GM12878 (cell line): ENCODE data around the gene GALNTL6. TPM values are rescaled to one million over a fixed set of nuclear protein-coding genes. Genes with fewer than 3 reads are reported as not detected.
A peak's percentile ranks its signal among the peaks of the same experiment; 100 is the strongest.

Experiments used
- ATAC-seq: fragments of 200-7000 bp; cut with Tn5 transposase; 3 replicates; pipeline ENCODE4 v1.9.1; 2020; ENCODE audit warnings: mild to moderate bottlenecking, moderate library complexity
- BruUV-seq: library from RNA; stranded (reverse); fragments of 400-500 nt; replicated peaks from 2 replicates; lab custom pipeline; 2021; lab: Mats Ljungman, UMichigan
- CTCF ChIA-PET: fragments of 300-600 bp; sonication (Branson Sonifier 250); formaldehyde crosslinking; extraction: SDS; loops from one replicate; lab custom pipeline; 2021; ENCODE audit warnings: inconsistent platforms; lab: Yijun Ruan, JAX
- POLR2A ChIA-PET: fragments of 350-600 bp; formaldehyde crosslinking; extraction: SDS; loops from one replicate; lab custom pipeline; 2021; ENCODE audit warnings: inconsistent platforms; lab: Charles Lee
- RAD21 ChIA-PET: fragments of 300-600 bp; sonication (Branson Sonifier 250); formaldehyde crosslinking; loops from one replicate; lab custom pipeline; 2023; ENCODE audit warnings: antibody characterized with exemption; ENCODE audit not compliant: unreplicated experiment; lab: Charles Lee
- SMC1A ChIA-PET: fragments of 300-600 bp; sonication (Branson Sonifier 250); formaldehyde crosslinking; loops from one replicate; lab custom pipeline; 2023; ENCODE audit not compliant: unreplicated experiment, uncharacterized antibody; lab: Charles Lee
- DNase-seq: peaks from one replicate; pipeline ENCODE4 v3.0.0-alpha.2; 2011; ENCODE audit warnings: low read depth, low spot score
- FAIRE-seq: peaks from 3 replicates; lab custom pipeline; 2011; peaks lifted over from hg19 to GRCh38; lab: Jason Lieb, UNC
- H2AFZ ChIP-seq: 2 replicates; pipeline ENCODE4 v1.6.0; 2011; ENCODE audit warnings: low read depth, low read length, control low read depth; ENCODE audit not compliant: control insufficient read depth
- H3K27ac ChIP-seq: 2 replicates; pipeline ENCODE4 v1.5.1; 2011; ENCODE audit warnings: control low read depth; ENCODE audit not compliant: control insufficient read depth, insufficient read depth
- H3K27me3 ChIP-seq, 2 experiments: replicated peaks in 1 of 2; 2 replicates each; pipeline versions ENCODE4 v1.6.0 to v1.6.1; 2011; ENCODE audit warnings: low read length in 1 of 2; ENCODE audit not compliant: control insufficient read depth in 2 of 2, insufficient read depth in 2 of 2
- H3K36me3 ChIP-seq, 2 experiments: 2 replicates each; pipeline ENCODE4 v1.5.1; 2011; ENCODE audit warnings: low read length in 1 of 2; ENCODE audit not compliant: control insufficient read depth in 2 of 2, insufficient read depth in 2 of 2
- H3K4me1 ChIP-seq: 2 replicates; pipeline ENCODE4 v1.6.1; 2011; ENCODE audit warnings: mild to moderate bottlenecking, low read length, moderate library complexity, mixed read lengths; ENCODE audit not compliant: control insufficient read depth, insufficient read depth
- H3K4me2 ChIP-seq: 2 replicates; pipeline ENCODE4 v1.6.0; 2011; ENCODE audit warnings: control low read depth; ENCODE audit not compliant: control insufficient read depth, insufficient read depth
- H3K4me3 ChIP-seq: fragments of 200-600 bp; sonication (generic); 2 replicates; pipeline ENCODE4 v1.5.1; 2016
- H3K79me2 ChIP-seq: 2 replicates; pipeline ENCODE4 v1.6.0; 2011; ENCODE audit warnings: low read length; ENCODE audit not compliant: control insufficient read depth, insufficient read depth
- H3K9ac ChIP-seq: 2 replicates; pipeline ENCODE4 v1.8.0; 2011; ENCODE audit warnings: low read length, control low read depth, mixed read lengths; ENCODE audit not compliant: control insufficient read depth, insufficient read depth
- H3K9me3 ChIP-seq: replicated peaks from 3 replicates; pipeline ENCODE4 v1.5.1; 2011; ENCODE audit warnings: mild to moderate bottlenecking, low read length; ENCODE audit not compliant: control insufficient read depth, insufficient read depth
- H4K20me1 ChIP-seq: 2 replicates; pipeline ENCODE4 v1.6.0; 2011; ENCODE audit not compliant: control insufficient read depth, insufficient read depth
- BACH1 ChIP-seq: fragments of 450-650 bp; IDR thresholded peaks from 2 replicates; pipeline ENCODE4 v1.6.1; 2017; ENCODE audit warnings: mild to moderate bottlenecking, borderline replicate concordance
- CREB1 ChIP-seq: IDR thresholded peaks from 2 replicates; pipeline ENCODE4 v1.6.1; 2012; ENCODE audit warnings: low read depth, mild to moderate bottlenecking, inconsistent platforms
- ESRRA ChIP-seq: IDR thresholded peaks from 2 replicates; pipeline ENCODE4 v1.6.1; 2012; ENCODE audit warnings: mild to moderate bottlenecking, low read length, improper control_type of control experiment
- EZH2 ChIP-seq: IDR thresholded peaks from 2 replicates; pipeline ENCODE4 v1.6.1; 2012; ENCODE audit warnings: low read depth, mild to moderate bottlenecking, control low read depth, inconsistent platforms, low read length, borderline replicate concordance; ENCODE audit not compliant: control insufficient read depth
- FOXM1 ChIP-seq: IDR thresholded peaks from 2 replicates; pipeline ENCODE4 v1.6.1; 2012; ENCODE audit warnings: low read depth, mild to moderate bottlenecking, inconsistent platforms, low read length, moderate library complexity
- MEF2A ChIP-seq: IDR thresholded peaks from 2 replicates; pipeline ENCODE4 v1.6.1; 2011; ENCODE audit warnings: low read depth, mild to moderate bottlenecking, low read length, moderate library complexity; ENCODE audit not compliant: insufficient read depth
- RAD21 ChIP-seq: IDR thresholded peaks from 2 replicates; pipeline ENCODE4 v1.6.1; 2011; ENCODE audit warnings: mild to moderate bottlenecking, low read depth, low read length, moderate library complexity; ENCODE audit not compliant: insufficient read depth
- ZNF24 ChIP-seq: fragments of 450-650 bp; IDR thresholded peaks from 2 replicates; pipeline ENCODE4 v1.6.1; 2017; ENCODE audit warnings: antibody characterized with exemption, mild to moderate bottlenecking
- ZNF274 ChIP-seq: IDR thresholded peaks from one replicate; pipeline ENCODE4 v1.8.0; 2011; ENCODE audit not compliant: insufficient read length, insufficient read depth
- WGBS: methylation state at CpG from one replicate; pipeline ENCODE4 v1.1.6; 2016; ENCODE audit warnings: low lambda C conversion rate; ENCODE audit not compliant: insufficient replicate concordance, insufficient coverage; ENCODE audit errors: missing lambda C conversion rate; 5-methylcytosine and 5-hydroxymethylcytosine counted together
- in situ Hi-C: fragments of 300-500 bp; cut with MboI; formaldehyde crosslinking; loops from 9 replicates; pipeline ENCODE4 v1.14.3; 2018; ENCODE audit warnings: mixed read lengths
- intact Hi-C: fragments of 100-400 bp; cut with micrococcal nuclease; formaldehyde crosslinking; loops from one replicate; pipeline ENCODE4 v1.14.2; 2022; ENCODE audit not compliant: unreplicated experiment
- polyA plus RNA-seq, 11 experiments: library from polyadenylated mRNA; depleted of rRNA in 4 of 11; unstranded in 6 of 11; stranded (reverse) in 5 of 11; fragments of >200 nt; fragmentation: Nextera tagmentation in 4 of 11; fragmentation: Illumina TruSeq in 1 of 11; extraction: Ambion mirVana in 4 of 11; extraction: Trizol in 1 of 11; gene quantifications; 1 replicate in 1 of 11; 2 replicates in 10 of 11; pipeline versions ENCODE4 v1.2.1 to v1.2.3, GENCODE V29; 2011 to 2016; ENCODE audit warnings: inconsistent platforms in 2 of 11, missing spikeins in 2 of 11, low read depth in 1 of 11
- total RNA-seq, 4 experiments: library from RNA; depleted of rRNA in 3 of 4; stranded (reverse); fragments of >200 nt in 3 of 4; fragmentation: Illumina TruSeq in 1 of 4; extraction: Trizol in 1 of 4; gene quantifications; 2 replicates each; pipeline versions ENCODE4 v1.2.1 to v1.2.3, GENCODE V29; 2013 to 2021
- TF ChIP-seq, protein P1 (sequence below), 3 experiments: IDR thresholded peaks in 2 of 3; conservative IDR thresholded peaks in 1 of 3; 2 replicates each; pipeline ENCODE4 v1.5.1; 2011; ENCODE audit warnings: low read depth in 3 of 3, low read length in 3 of 3, mild to moderate bottlenecking in 3 of 3, control low read depth in 2 of 3, moderate library complexity in 2 of 3, inconsistent platforms in 1 of 3, mixed read lengths in 1 of 3; ENCODE audit not compliant: control insufficient read depth in 2 of 3, insufficient read depth in 1 of 3; ENCODE audit errors: extremely low read depth in 1 of 3
- TF ChIP-seq, protein P2 (sequence below): fragments of 450-650 bp; IDR thresholded peaks from 2 replicates; pipeline ENCODE4 v1.6.1; 2017; ENCODE audit warnings: antibody characterized with exemption, mild to moderate bottlenecking, moderate library complexity

Gene GALNTL6
- total and polyA plus RNA-seq, 10 of the 15 experiments (the other 5 are each of a cell fraction or from before 2014, with no cell fraction given), result 0.01 to 0.29 TPM; not detected in 8

DNA sequence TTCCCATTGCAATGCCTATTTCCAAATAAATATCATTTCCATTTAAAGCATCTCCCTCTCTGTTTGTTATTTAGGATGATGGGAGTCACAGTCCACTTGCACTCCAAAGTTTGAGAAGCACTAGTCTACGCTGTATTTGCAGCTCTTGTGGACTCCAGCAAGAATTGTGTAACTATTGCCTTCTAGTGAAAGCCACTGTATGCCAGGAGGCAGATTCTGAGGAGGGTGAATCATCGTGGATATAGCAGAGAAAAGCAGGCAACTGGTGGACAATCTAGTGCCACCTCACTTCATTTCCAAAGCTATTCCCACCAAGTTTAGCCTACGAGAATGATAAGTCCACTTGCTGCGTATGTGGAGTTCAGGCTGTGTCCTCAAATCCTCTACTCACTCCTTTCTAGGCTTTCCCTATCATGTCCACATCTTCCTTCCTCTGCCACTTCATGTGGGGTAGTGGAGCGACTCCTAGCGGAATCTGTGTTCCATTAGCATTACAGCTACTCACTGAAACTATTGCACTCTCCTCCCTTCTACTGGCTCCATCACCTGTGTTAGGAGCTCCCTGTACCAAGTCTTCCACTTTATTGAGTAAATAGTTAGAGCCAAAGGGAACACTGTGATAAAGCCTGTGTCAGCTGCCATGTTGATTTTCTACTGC lies 853.6 kb downstream of the GALNTL6 start:
- H3K9me3 ChIP-seq, result no peaks in the 10 kb centered on the region
- ChIA-PET CTCF (no interaction called here), POLR2A (no interaction called here), RAD21 (interaction anchor here (0.8 kb wide), 1 partner anchor 1676 kb away, joined by 4 read pairs; no protein-coding TSS in a partner anchor), SMC1A (no interaction called here)
- H3K9ac ChIP-seq, result no peak overlapping the region
- WGBS, result 5% methylated on average over 6 of the region's 6 CpGs
- H3K79me2 ChIP-seq, result no peaks in the 10 kb centered on the region
- in situ Hi-C loops (no loop called here), intact Hi-C loops (no loop called here)
- no peaks in the 10 kb centered on the region for H3K4me1 ChIP-seq
- DNase-seq (no peak), ATAC-seq (peak; percentile 52), FAIRE-seq (no peak)
- H2AFZ ChIP-seq, result no peak overlapping the region
- BruUV-seq, result no TSS peak
- no peak overlapping the region for H3K4me2 ChIP-seq
- no peaks in the 10 kb centered on the region for H3K36me3 ChIP-seq
- H3K27me3 ChIP-seq, result no peaks in the 10 kb centered on the region
- no peaks in the 10 kb centered on the region for H4K20me1 ChIP-seq
- H3K4me3 ChIP-seq, result no peak overlapping the region
- no peak for TF ChIP-seq ESRRA
- peak; percentile 40; the same call in 1 of the 2 replicates for TF ChIP-seq RAD21
- TF ChIP-seq MEF2A, result no peak
- TF ChIP-seq, protein P1, sequence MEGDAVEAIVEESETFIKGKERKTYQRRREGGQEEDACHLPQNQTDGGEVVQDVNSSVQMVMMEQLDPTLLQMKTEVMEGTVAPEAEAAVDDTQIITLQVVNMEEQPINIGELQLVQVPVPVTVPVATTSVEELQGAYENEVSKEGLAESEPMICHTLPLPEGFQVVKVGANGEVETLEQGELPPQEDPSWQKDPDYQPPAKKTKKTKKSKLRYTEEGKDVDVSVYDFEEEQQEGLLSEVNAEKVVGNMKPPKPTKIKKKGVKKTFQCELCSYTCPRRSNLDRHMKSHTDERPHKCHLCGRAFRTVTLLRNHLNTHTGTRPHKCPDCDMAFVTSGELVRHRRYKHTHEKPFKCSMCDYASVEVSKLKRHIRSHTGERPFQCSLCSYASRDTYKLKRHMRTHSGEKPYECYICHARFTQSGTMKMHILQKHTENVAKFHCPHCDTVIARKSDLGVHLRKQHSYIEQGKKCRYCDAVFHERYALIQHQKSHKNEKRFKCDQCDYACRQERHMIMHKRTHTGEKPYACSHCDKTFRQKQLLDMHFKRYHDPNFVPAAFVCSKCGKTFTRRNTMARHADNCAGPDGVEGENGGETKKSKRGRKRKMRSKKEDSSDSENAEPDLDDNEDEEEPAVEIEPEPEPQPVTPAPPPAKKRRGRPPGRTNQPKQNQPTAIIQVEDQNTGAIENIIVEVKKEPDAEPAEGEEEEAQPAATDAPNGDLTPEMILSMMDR (IDR thresholded peaks at IDR 0.05 in 2 of 3, conservative IDR thresholded peaks at IDR 0.05 in 1 of 3; ENCODE audit: control insufficient read depth in 2 of 3, extremely low read depth in 1 of 3, insufficient read depth in 1 of 3, low read depth in 3 of 3, low read length in 3 of 3), result peak in 2 of 3 experiments; percentile 31 to 38; a peak in 3 of 6 replicates
- H3K27ac ChIP-seq, result no peak overlapping the region

DNA sequence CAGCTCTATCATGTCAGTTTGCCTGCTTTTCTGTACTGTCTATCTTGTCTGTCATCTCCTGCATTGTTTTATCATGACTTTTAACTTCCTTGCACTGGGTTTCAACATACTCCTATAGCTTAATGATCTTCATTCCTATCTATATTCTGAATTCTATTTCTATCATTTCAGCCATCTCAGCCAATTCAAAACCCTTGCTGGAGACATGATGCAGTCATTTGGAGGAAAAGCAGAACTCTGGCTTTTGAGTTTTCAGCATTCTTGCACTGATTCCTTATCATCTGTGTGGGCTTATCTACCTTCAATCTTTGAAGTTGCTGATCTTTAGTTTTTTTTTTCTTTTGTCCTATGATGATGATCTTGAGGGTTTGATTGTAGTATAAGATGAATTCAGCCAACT lies 861.6 kb downstream of the GALNTL6 start:
- intact Hi-C loops, result no loop called here
- Histone ChIP-seq H3K9me3 (no peaks in the 10 kb centered on the region), H2AFZ (no peak overlapping the region), H3K27ac (no peak overlapping the region), H3K4me1 (no peaks in the 10 kb centered on the region), H3K4me2 (no peak overlapping the region), H3K9ac (no peak overlapping the region), H3K27me3 (no peaks in the 10 kb centered on the region), H3K36me3 (no peaks in the 10 kb centered on the region), H3K79me2 (no peaks in the 10 kb centered on the region), H4K20me1 (no peaks in the 10 kb centered on the region), H3K4me3 (no peak overlapping the region)
- in situ Hi-C loops, result no loop called here
- SMC1A ChIA-PET, result interaction anchor here (0.8 kb wide), 1 partner anchor 10 kb away, joined by 3 read pairs; no protein-coding TSS in a partner anchor
- RAD21 ChIA-PET, result no interaction called here
- FAIRE-seq, result no peak
- POLR2A ChIA-PET, result no interaction called here
- CTCF ChIA-PET, result interaction anchor here (0.5 kb wide), 1 partner anchor 1714 kb away, joined by 3 read pairs; no protein-coding TSS in a partner anchor
- no peak for DNase-seq
- BruUV-seq, result no TSS peak
- no peak for ATAC-seq
- no peak for TF ChIP-seq FOXM1
- no peak for TF ChIP-seq BACH1
- TF ChIP-seq, protein P2, sequence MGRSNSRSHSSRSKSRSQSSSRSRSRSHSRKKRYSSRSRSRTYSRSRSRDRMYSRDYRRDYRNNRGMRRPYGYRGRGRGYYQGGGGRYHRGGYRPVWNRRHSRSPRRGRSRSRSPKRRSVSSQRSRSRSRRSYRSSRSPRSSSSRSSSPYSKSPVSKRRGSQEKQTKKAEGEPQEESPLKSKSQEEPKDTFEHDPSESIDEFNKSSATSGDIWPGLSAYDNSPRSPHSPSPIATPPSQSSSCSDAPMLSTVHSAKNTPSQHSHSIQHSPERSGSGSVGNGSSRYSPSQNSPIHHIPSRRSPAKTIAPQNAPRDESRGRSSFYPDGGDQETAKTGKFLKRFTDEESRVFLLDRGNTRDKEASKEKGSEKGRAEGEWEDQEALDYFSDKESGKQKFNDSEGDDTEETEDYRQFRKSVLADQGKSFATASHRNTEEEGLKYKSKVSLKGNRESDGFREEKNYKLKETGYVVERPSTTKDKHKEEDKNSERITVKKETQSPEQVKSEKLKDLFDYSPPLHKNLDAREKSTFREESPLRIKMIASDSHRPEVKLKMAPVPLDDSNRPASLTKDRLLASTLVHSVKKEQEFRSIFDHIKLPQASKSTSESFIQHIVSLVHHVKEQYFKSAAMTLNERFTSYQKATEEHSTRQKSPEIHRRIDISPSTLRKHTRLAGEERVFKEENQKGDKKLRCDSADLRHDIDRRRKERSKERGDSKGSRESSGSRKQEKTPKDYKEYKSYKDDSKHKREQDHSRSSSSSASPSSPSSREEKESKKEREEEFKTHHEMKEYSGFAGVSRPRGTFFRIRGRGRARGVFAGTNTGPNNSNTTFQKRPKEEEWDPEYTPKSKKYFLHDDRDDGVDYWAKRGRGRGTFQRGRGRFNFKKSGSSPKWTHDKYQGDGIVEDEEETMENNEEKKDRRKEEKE, result no peak
- TF ChIP-seq EZH2, result no peak
- no peak for TF ChIP-seq ZNF274
- no peak for TF ChIP-seq ZNF24
- TF ChIP-seq CREB1, result no peak
